Stimulated activated CD8-positive, alpha-beta memory T cell treated with anti-CD3 and anti-CD28 coated beads, Interleukin-7, amount 100 ng/mL, for 1 hour (primary cell): ENCODE measurements around the gene PTPRR.
"Not testable (repeated sequence)": the region's sequence is repeated elsewhere in the genome, so short reads cannot be mapped to it uniquely, and the experiment has no call there.

Experiments used
- DNase-seq, 2 donors: peaks; one replicate each; pipeline ENCODE4 v3.0.0-alpha.2; 2020; ENCODE audit warnings: low read depth in 2 of 2

Gene PTPRR

GRCh38 chr12:70747445-70748260 is 172.9 kb downstream of the PTPRR start:
- DNase-seq, result no peak

DNA sequence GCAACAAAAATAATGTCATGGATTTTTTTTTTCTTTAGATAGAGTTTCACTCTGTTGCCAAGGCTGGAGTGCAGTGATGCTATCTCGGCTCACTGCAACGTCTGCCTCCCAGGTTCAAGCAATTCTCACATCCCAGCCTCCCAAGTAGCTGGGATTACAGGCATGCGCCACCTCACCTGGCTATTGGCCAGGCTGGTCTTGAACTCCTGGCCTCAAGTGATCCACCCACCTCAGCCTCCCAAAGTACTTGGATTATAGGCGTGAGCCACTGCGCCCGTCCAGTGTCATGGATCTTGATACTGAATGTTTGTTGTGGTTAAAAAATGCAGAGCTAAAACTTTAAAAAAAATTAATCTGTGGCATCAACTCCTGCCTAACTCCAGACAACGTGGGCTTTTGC is 175.5 kb downstream of the PTPRR start:
- DNase-seq, result no peak

GRCh38 chr12:70744178-70744577 is 176.4 kb downstream of the PTPRR start:
- DNase-seq, result no peak

DNA sequence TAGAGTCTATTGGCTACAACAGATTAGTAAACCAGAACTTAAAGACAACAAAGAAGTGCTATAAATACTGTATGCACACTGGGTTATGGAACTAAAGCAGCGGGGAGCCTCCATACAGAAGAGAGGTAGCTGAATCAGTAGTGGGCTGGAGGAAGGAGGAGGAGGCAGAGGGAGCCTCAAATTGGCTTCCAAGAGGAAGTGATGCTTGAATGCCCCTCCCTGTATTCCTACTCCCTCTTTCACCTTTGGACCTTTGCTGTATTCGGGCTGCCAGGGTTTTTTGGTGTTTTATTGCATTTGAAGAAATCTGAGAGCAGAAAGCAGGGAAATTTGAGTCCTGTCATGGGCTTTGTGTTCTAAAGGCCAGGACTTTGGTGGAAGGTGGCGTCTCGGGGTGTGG is 179.3 kb downstream of the PTPRR start:
- no peak for DNase-seq

DNA sequence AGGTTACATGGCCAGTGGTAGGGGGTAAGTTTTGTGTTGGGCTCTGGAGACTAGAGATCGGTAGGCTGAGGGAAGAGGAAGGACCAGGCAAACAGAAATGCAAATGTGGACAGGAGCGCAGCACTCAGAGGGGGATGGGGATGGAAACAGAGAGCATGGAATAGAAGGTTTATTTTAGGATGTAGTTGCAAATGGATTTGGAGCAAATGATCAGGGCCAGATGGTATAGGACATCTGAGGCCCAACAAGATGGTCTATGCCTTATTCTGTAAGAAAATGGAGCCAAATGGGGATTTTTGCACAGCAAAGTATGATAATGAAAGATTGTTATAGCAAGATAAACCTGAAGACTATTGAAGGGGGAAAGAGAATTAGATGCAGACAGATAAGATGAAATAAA is 180.8 kb downstream of the PTPRR start:
- no peak for DNase-seq

GRCh38 chr12:70736351-70737133 is 184.0 kb downstream of the PTPRR start:
- DNase-seq, result no peak

DNA sequence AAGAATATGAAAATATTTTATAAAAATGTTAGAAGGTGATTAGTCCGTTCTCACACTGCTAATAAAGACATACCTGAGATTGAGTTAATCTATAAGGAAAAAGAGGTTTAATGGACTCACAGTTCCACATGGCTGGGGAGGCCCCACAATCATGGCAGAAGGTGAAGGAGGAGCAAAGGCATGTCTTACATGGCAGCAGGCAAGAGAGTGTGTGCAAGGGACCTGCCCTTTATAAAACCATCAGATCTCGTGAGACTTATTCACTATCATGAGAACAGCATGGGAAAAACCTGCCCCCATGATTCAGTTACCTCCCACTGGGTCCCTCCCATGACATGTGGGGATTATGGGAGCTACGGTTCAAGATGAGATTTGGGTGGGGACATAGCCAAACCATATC is 185.3 kb downstream of the PTPRR start:
- not testable (repeated sequence) for DNase-seq

DNA sequence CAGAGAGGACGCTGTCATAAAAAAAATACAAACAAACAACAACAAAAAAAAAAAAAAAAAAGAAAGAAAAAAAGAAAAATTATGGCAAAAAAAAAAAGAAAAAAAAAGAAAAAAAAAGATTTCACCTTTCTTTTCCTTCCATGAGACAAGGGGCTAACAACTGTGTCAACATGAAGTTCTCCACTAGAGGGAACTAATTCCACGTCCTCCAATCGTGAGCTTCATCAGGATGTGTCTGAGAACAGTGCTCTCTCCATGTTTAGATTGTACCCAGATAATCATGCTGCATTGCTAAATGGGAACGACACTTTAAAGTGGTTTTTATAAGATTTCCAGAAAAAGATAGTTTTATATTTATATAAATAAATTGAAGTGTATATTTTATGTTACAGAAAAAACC is 187.2 kb downstream of the PTPRR start:
- no peak for DNase-seq

GRCh38 chr12:70732287-70732686 is 188.3 kb downstream of the PTPRR start:
- no peak for DNase-seq

DNA sequence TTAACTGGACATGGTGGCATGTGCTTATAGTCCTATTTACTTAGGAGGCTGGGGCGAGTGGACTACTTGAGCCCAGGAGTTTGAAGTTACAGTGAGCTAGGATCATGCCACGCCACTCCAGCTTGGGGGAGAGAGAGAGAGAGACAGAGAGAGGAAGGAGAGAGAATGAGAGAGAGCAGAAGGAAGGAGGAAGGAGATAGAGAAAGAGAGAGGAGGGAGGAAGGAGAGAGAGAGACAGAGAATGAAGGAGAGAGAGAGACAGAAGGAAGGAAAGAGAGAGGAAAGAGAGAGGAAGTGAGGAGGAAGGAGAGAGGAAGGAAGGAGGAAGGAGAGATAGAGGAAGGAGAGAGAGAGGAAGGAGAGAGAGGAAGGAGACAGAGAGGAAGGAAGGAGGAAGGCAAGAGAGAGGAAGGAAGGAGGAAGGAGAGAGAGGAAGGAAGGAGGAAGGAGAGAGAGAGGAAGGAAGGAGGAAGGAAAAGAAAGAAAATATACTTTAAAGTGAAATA is 189.8 kb downstream of the PTPRR start:
- no peak for DNase-seq

DNA sequence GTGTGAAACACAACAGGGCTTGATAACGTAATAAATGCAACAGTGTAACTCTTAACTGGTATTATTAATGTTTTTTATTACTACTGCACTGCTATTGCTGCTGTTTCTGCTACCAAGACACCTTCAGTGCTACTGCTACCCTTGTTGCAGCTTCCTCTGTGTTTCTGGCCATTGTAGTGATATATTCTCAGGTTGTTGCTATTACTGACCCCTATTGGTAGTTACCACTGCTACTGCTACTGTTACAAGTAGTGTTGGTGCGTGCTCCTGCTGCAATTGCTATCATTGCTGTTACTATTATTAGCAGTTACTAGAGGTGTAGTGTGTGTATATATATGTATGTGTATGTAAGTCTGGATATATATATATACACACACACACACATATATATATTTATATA is 196.1 kb downstream of the PTPRR start:
- DNase-seq, result no peak

DNA sequence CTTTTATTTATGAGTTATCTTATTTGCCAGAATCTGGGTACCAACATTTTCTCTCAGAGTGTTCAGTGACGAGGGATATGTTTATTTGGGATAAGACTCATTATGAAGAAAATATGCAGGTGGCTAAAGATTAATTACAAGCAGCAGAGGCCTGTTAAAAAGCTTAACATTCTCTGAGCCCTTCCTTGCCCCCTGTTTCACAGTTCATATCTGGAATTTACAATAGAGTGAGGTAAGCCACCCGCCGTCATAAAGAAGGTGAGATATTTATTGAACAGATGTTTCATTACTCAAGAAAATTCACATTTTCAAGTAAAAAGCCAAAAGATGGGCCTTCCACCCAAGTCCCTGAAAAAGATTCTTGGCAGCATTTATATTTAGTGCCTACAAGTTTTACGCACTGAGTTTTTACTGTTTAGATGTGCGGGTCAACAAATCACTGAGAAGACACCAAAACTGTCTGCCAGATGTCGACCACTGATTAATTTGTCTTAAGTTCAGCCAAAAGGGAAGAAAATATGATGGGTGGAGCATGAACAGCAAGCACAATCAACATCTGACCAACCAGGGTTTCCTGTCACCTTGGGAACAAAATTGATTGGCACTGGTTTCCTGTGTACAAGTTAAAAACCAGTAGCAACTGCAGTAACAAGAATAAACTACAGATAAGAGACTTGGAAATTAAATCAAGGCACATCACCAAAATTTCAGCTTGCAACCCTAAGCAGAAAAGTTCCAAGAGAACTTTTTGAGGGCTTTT is 197.8 kb downstream of the PTPRR start:
- no peak for DNase-seq

GRCh38 chr12:70721656-70722357 is 198.7 kb downstream of the PTPRR start:
- DNase-seq, result no peak

DNA sequence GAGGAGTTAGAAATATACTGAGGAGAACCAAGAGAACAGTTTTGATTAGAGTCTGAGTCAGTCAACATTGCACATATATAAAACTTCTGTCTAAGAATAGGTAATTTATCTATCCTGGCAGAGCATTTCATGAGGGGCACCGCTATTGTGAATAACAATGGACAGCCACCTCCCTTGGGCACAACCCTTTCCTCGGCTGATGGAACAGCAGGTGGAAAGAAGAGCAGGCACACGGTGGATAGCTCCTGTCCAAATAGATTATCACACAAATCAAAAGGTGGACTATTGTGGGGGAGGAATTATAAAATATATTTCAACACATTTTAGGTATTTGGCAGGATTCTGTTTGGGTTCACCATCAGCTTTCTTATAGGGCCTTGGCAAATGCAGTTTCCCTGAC is 199.3 kb downstream of the PTPRR start:
- DNase-seq, result no peak

DNA sequence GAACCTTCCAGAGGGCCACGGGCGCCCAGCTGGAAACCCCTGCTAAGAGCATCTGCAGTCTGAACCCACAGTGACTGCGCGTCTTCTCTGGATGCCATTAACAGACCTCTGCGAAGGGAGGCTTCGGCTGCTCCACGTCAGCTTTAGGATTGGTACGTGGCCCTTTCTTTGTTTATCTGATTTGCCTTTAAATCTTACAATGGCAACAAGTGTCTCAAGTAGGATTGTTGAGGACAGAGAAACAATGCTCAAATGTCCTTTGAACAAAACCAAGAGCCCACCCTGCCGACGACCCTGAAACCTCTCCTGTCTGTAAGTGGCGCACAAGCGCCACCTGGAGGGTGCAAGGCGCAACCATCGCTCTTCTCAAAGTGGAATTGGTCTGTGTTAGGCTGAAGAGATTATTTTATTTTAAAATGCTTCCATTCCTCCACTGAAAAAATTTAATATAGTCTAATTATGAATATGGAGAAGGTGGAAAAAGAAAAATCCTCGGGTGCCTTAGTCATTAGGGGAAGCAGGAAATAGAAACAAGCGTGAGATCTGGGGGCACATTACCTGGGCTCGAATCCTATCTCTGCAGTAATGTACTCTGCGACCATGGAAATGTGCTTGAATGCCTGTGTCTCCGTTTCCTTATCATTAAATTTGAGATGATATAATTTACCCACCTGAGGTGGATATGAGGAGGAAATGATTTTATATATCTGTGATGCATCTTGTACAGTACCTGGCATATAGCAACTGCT is 200.7 kb downstream of the PTPRR start:
- no peak for DNase-seq

GRCh38 chr12:70719071-70719470 is 201.5 kb downstream of the PTPRR start:
- DNase-seq, result no peak

DNA sequence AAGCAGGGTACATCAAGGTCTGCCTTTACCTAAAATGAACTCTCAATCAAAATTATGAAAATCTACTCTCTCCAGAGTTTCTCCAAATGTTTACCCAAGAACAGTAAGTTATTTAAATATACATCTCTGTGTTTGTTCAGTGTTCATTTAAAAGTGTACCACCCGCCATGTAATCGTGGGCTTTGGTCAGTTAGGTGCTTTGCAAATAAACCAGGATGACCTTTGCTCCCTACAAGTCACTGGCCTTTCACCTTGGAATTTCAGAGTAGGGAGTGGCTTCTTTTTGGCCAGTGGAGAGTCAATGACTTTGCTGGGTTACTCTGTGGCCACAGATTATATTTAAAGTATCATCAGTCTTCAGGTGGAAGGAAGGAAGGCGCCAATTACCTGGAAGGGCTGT is 208.7 kb downstream of the PTPRR start:
- no peak for DNase-seq

DNA sequence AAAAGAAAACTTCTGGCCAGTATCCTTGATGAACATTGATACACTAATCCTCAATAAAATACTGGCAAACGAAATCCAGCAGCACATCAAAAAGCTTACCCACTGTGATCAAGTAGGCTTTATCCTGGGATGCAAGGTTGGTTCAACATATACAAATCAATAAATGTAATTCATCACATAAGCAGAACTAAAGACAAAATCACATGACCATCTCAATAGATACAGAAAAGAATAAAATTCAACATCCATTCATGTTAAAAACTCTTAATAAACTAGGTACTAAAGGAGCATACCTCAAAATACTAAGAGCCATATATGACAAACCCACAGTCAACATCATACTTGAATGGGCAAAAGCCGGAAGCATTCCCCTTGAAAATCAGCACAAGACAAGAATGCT is 211.5 kb downstream of the PTPRR start:
- no peak for DNase-seq

- DNase-seq, result no peak
Observed at GRCh38 chr12:70706611-70707010, 213.9 kb downstream of the PTPRR start.

GRCh38 chr12:70698345-70698744 is 222.2 kb downstream of the PTPRR start:
- DNase-seq, result no peak
